Gastroesophageal sphincter (tissue), 3 donors: ENCODE results near the gene SETD1A.

Experiments used
- EP300 ChIP-seq: sonication (generic); formaldehyde crosslinking; IDR thresholded peaks from one replicate; pipeline ENCODE4 v1.6.1; 2017; ENCODE audit warnings: antibody characterized with exemption, mild to moderate bottlenecking
- POLR2A ChIP-seq, 2 donors: fragments of 450-650 bp; IDR thresholded peaks; one replicate each; pipeline ENCODE4 v1.6.1; 2017; ENCODE audit warnings: antibody characterized with exemption in 2 of 2, mild to moderate bottlenecking in 2 of 2, moderate library complexity in 1 of 2
- TF ChIP-seq, protein P1 (sequence below), 4 experiments: fragments of 200-600 bp in 2 of 4; fragments of 450-650 bp in 2 of 4; sonication (generic) in 1 of 4; IDR thresholded peaks; one replicate each; pipeline ENCODE4 v1.5.1; 2017 to 2019; ENCODE audit warnings: antibody characterized with exemption in 4 of 4, mild to moderate bottlenecking in 2 of 4, moderate library complexity in 2 of 4

- TF ChIP-seq POLR2A (IDR thresholded peaks at IDR 0.05) (no peak), EP300 (no peak)
- TF ChIP-seq, protein P1, sequence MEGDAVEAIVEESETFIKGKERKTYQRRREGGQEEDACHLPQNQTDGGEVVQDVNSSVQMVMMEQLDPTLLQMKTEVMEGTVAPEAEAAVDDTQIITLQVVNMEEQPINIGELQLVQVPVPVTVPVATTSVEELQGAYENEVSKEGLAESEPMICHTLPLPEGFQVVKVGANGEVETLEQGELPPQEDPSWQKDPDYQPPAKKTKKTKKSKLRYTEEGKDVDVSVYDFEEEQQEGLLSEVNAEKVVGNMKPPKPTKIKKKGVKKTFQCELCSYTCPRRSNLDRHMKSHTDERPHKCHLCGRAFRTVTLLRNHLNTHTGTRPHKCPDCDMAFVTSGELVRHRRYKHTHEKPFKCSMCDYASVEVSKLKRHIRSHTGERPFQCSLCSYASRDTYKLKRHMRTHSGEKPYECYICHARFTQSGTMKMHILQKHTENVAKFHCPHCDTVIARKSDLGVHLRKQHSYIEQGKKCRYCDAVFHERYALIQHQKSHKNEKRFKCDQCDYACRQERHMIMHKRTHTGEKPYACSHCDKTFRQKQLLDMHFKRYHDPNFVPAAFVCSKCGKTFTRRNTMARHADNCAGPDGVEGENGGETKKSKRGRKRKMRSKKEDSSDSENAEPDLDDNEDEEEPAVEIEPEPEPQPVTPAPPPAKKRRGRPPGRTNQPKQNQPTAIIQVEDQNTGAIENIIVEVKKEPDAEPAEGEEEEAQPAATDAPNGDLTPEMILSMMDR (IDR thresholded peaks at IDR 0.05), result no peak
These were observed 9.5 kb upstream of the SETD1A start for GRCh38 chr16:30947859-30948666.
